ENCODE data around the gene TMEM186. TPM values are rescaled to one million over a fixed set of nuclear protein-coding genes. Genes with fewer than 3 reads are reported as not detected.
"Not testable (repeated sequence)": the region's sequence is repeated elsewhere in the genome, so short reads cannot be mapped to it uniquely, and the experiment has no call there.

The TMEM186 gene
- total and polyA plus RNA-seq, 3 experiments from 2014 or later = 11.8 to 16.4 (median 15.6) TPM

- ChIA-PET CTCF (no interaction called here), POLR2A (interaction anchor here (0.6 kb wide), 1 partner anchor 104 kb away, joined by 4 read pairs; no protein-coding TSS in a partner anchor)
Observed at GRCh38 chr16:8752706-8753105, 44.7 kb downstream of the TMEM186 start.

DNA sequence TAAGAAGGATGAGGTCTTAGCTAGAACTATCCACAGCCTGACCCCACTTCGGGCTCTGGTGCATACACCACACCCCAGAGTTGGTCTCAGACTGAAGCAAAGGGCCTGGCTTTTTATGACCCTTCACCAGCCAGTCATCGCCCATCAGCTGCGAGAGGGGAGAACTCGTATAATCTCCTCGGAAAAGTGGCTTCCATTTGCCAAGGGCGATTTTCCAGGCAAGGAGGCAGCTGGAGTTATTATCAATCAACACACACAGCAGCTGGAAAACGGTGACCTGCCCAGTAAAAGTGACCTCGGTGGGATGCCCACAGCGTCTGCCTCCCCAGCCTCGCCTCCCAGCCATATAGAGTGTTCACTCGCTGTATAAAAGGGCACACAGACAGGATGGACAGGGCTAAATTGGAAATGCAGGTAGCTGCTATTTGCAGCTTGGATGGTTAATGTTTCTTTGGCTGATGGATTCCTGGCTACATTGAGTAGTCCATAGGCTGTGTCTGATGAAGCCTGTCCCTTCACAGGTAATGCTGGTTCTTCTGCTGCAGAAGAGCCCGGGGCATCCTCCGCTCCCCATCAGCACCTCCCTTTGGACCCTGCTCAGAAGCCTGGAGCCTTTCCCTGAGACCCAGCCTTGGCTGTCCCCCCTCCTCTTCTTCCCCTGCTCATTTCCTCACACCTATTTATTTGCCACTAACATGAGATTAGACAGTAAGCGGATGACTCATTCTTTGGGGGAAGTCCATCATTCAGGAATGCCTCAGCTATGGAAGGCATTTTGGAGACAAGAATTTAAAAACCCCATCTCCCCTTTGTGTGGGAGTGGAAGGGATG, 45.7 kb downstream of the TMEM186 start:
- no peaks in the 10 kb centered on the region for H3K36me3 ChIP-seq (ENCODE audit: insufficient read depth, low read length)
- Mint-ChIP-seq H3K27ac (no peak overlapping the region), H3K4me3 (no peak overlapping the region), H3K9me3 (no peaks in the 10 kb centered on the region), H3K27me3 (no peaks in the 10 kb centered on the region), H3K36me3 (peaks cover 0 to 30% (median 7%) of the 10 kb centered on the region in 3 donors), H3K4me1 (no peaks in the 10 kb centered on the region)
- H3K4me3 ChIP-seq (ENCODE audit: low read length) = no peak overlapping the region
- no peak for DNase-seq
- no peak overlapping the region for H3K27ac ChIP-seq (ENCODE audit: low read depth, low read length)
- CTCF ChIA-PET = no interaction called here
- H3K9me3 ChIP-seq (ENCODE audit: low read length) = no peaks in the 10 kb centered on the region
- no peaks in the 10 kb centered on the region for H3K27me3 ChIP-seq (ENCODE audit: insufficient read depth, low read length, poor library complexity, severe bottlenecking)
- no peaks in the 10 kb centered on the region for H3K4me1 ChIP-seq (ENCODE audit: insufficient read depth, low read length)
- POLR2A ChIA-PET = no interaction called here

More at GRCh38 chr16:8752706-8753105, 44.7 kb downstream of the TMEM186 start:
- no peaks in the 10 kb centered on the region for H3K27me3 Mint-ChIP-seq
- no peak overlapping the region for H3K4me3 ChIP-seq (ENCODE audit: low read length)
- no peaks in the 10 kb centered on the region for H3K4me1 ChIP-seq (ENCODE audit: insufficient read depth, low read length)
- no peak overlapping the region for H3K4me3 Mint-ChIP-seq
- H3K9me3 ChIP-seq (ENCODE audit: low read length) = no peaks in the 10 kb centered on the region
- peaks cover under 1 to 33% (median 9%) of the 10 kb centered on the region in 3 donors for H3K36me3 Mint-ChIP-seq
- no peak overlapping the region for H3K27ac ChIP-seq (ENCODE audit: low read depth, low read length)
- no peak overlapping the region for H3K27ac Mint-ChIP-seq
- H3K9me3 Mint-ChIP-seq = no peaks in the 10 kb centered on the region
- DNase-seq = no peak
- H3K36me3 ChIP-seq (ENCODE audit: insufficient read depth, low read length) = no peaks in the 10 kb centered on the region
- no peaks in the 10 kb centered on the region for H3K4me1 Mint-ChIP-seq
- no peaks in the 10 kb centered on the region for H3K27me3 ChIP-seq (ENCODE audit: insufficient read depth, low read length, poor library complexity, severe bottlenecking)

- H3K9me3 Mint-ChIP-seq; H3K27me3 Mint-ChIP-seq; H3K36me3 ChIP-seq (ENCODE audit: insufficient read depth, low read length); H3K4me1 ChIP-seq (ENCODE audit: insufficient read depth, low read length); H3K4me1 Mint-ChIP-seq; POLR2A ChIA-PET; CTCF ChIA-PET; H3K4me3 Mint-ChIP-seq; H3K4me3 ChIP-seq (ENCODE audit: low read length); H3K27me3 ChIP-seq (ENCODE audit: insufficient read depth, low read length, poor library complexity, severe bottlenecking); H3K9me3 ChIP-seq (ENCODE audit: low read length); H3K27ac Mint-ChIP-seq; H3K27ac ChIP-seq (ENCODE audit: low read depth, low read length); DNase-seq: not testable (repeated sequence)
- H3K36me3 Mint-ChIP-seq = peaks cover 2 to 25% (median 2%) of the 10 kb centered on the region in 3 donors
Observed at GRCh38 chr16:8748944-8749343, 48.5 kb downstream of the TMEM186 start.

Other genes with a start within 250 kb of the TMEM186 start
- not detected for gene TMEM114, start 207.1 kb downstream of the TMEM186 start, total RNA-seq
- not detected for gene TMEM114, start 207.1 kb downstream of the TMEM186 start, polyA plus RNA-seq
- gene METTL22, start 175.9 kb downstream of the TMEM186 start, total RNA-seq = 10 to 100 TPM; 21.3 to 24.1 TPM
- 10.8 TPM for gene METTL22, start 175.9 kb downstream of the TMEM186 start, polyA plus RNA-seq
- gene ABAT, start 123.0 kb downstream of the TMEM186 start, total RNA-seq = 10 to 100 TPM in 1 of 2 experiments, 1 to 10 TPM in 1; 9.8 to 10.1 TPM
- 3.0 TPM for gene ABAT, start 123.0 kb downstream of the TMEM186 start, polyA plus RNA-seq
- 10 to 100 TPM; 58.9 to 63.3 TPM for gene PMM2, start 200 bp upstream of the TMEM186 start, total RNA-seq
- gene PMM2, start 200 bp upstream of the TMEM186 start, polyA plus RNA-seq = 31.2 TPM
- 10 to 100 TPM; 52.6 to 57.8 TPM for gene CARHSP1, start 71.4 kb upstream of the TMEM186 start, total RNA-seq
- gene CARHSP1, start 71.4 kb upstream of the TMEM186 start, polyA plus RNA-seq = 58.5 TPM
- not detected for gene LITAFD, start 84.7 kb upstream of the TMEM186 start, total RNA-seq
- not detected for gene LITAFD, start 84.7 kb upstream of the TMEM186 start, polyA plus RNA-seq
- 100 to 1,000 TPM; 189 to 192 TPM for gene USP7, start 166.3 kb upstream of the TMEM186 start, total RNA-seq
- gene USP7, start 166.3 kb upstream of the TMEM186 start, polyA plus RNA-seq = 12.6 TPM